Osteocyte (in vitro differentiated cells): Measurements from ENCODE around the gene HYAL2. TPM values are rescaled to one million over a fixed set of nuclear protein-coding genes. Genes with fewer than 3 reads are reported as not detected.

Experiments used
- DNase-seq: peaks from one replicate; pipeline ENCODE4 v3.0.0; 2021; ENCODE audit warnings: mixed read lengths; ENCODE audit not compliant: unreplicated experiment; ENCODE audit errors: extremely low spot score
- H3K27ac Mint-ChIP-seq: one replicate; pipeline ENCODE4 v1.8.0; 2021; ENCODE audit warnings: mild to moderate bottlenecking, mixed read lengths; ENCODE audit not compliant: unreplicated experiment
- H3K27me3 Mint-ChIP-seq: one replicate; pipeline ENCODE4 v1.8.0; 2021; ENCODE audit warnings: mixed read lengths; ENCODE audit not compliant: unreplicated experiment
- H3K36me3 Mint-ChIP-seq: one replicate; pipeline ENCODE4 v1.8.0; 2021; ENCODE audit warnings: mixed read lengths; ENCODE audit not compliant: unreplicated experiment
- H3K4me1 Mint-ChIP-seq: one replicate; pipeline ENCODE4 v1.8.0; 2021; ENCODE audit warnings: mixed read lengths; ENCODE audit not compliant: unreplicated experiment
- H3K4me3 Mint-ChIP-seq: one replicate; pipeline ENCODE4 v1.8.0; 2021; ENCODE audit warnings: mild to moderate bottlenecking, moderate library complexity, mixed read lengths; ENCODE audit not compliant: unreplicated experiment
- H3K9me3 Mint-ChIP-seq: one replicate; pipeline ENCODE4 v1.8.0; 2021; ENCODE audit warnings: mixed read lengths; ENCODE audit not compliant: unreplicated experiment
- CTCF ChIP-seq: fragments of 200-600 bp; sonication (generic); IDR thresholded peaks from 2 replicates; pipeline ENCODE4 v1.5.0; 2021; ENCODE audit warnings: antibody characterized with exemption, mild to moderate bottlenecking, moderate library complexity
- total RNA-seq: library from RNA; stranded (reverse); gene quantifications from 2 replicates; pipeline ENCODE4 v1.2.1, GENCODE V29; 2021

HYAL2 gene
- total RNA-seq, 1 donor from 2014 or later: 37.0 TPM

DNA sequence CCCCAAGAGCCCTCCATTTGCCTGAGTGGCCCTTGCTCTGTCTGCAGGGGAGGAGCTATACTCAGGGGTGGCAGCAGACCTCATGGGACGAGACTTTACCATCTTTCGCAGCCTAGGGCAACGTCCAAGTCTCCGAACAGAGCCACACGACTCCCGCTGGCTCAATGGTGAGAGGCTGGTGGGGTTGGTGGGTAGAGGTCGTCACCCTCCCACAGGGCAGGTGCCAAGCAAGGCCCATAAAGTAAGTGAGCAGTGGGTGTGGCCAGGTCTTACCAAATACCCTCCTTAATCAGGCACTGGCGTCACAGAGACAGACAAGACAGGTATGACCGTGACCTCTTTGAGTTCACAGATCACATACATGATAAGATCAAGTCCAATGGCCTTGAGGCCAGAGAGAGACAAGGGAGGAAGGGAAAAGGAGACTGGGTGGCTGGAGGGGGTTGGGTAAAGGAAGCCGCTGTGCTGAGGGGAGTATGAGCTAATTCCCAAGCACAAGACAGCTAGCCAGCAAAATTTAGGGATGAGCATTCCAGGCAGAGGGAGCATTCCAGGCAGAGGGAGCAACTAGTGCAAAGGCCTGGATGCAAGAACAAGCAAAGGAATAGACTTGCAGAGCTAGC lies 51.1 kb downstream of the HYAL2 start:
- no peaks in the 10 kb centered on the region for H3K36me3 Mint-ChIP-seq
- no peak for TF ChIP-seq CTCF
- no peak overlapping the region for H3K27ac Mint-ChIP-seq
- no peaks in the 10 kb centered on the region for H3K9me3 Mint-ChIP-seq
- DNase-seq: no peak
- peaks cover 16% of the 10 kb centered on the region for H3K27me3 Mint-ChIP-seq
- H3K4me1 Mint-ChIP-seq: peaks cover 54% of the 10 kb centered on the region
- H3K4me3 Mint-ChIP-seq: no peak overlapping the region

- Mint-ChIP-seq H3K36me3 (no peaks in the 10 kb centered on the region), H3K4me1 (peaks cover 59% of the 10 kb centered on the region), H3K27me3 (peaks cover 12% of the 10 kb centered on the region), H3K9me3 (no peaks in the 10 kb centered on the region), H3K27ac (peak overlapping the region; percentile 69), H3K4me3 (no peak overlapping the region)
- no peak for DNase-seq
- no peak for TF ChIP-seq CTCF
These were observed 51.9 kb downstream of the HYAL2 start for GRCh38 chr3:50270422-50271224.

DNA sequence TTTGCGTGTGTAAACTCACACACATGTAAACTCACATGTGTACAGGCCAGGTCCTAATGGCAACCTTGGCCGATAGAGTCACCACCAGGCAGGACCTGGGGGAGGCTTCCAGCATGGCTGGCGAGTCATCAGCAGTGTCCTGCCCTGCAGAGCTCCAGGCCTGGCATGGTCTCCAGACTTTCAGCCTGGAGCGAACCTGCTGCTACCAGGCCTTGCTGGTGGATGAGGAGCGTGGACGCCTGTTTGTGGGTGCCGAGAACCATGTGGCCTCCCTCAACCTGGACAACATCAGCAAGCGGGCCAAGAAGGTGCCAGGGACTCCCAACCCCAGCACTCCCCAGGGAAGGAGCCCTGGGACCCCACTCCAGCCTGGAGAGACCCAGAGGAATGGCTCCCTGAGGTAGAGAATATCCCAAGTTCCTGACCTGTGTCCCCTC lies 52.5 kb downstream of the HYAL2 start:
- no peak for DNase-seq
- Mint-ChIP-seq H3K9me3 (no peaks in the 10 kb centered on the region), H3K4me3 (no peak overlapping the region), H3K27me3 (peaks cover 9% of the 10 kb centered on the region), H3K4me1 (peaks cover 58% of the 10 kb centered on the region), H3K36me3 (no peaks in the 10 kb centered on the region), H3K27ac (peak overlapping the region; percentile 69)
- no peak for TF ChIP-seq CTCF

GRCh38 chr3:50269460-50269859 lies 53.1 kb downstream of the HYAL2 start:
- H3K9me3 Mint-ChIP-seq: no peaks in the 10 kb centered on the region
- H3K27me3 Mint-ChIP-seq: peaks cover 4% of the 10 kb centered on the region
- H3K36me3 Mint-ChIP-seq: no peaks in the 10 kb centered on the region
- H3K4me1 Mint-ChIP-seq: peaks cover 60% of the 10 kb centered on the region
- no peak for TF ChIP-seq CTCF
- no peak overlapping the region for H3K4me3 Mint-ChIP-seq
- no peak for DNase-seq
- H3K27ac Mint-ChIP-seq: peak overlapping the region; percentile 14

- H3K27me3 Mint-ChIP-seq: no peaks in the 10 kb centered on the region
- H3K9me3 Mint-ChIP-seq: no peaks in the 10 kb centered on the region
- H3K36me3 Mint-ChIP-seq: no peaks in the 10 kb centered on the region
- H3K4me3 Mint-ChIP-seq: no peak within 1 kb of the TSS
- no peak for TF ChIP-seq CTCF
- DNase-seq: peak; percentile 88
- peak within 1 kb of the TSS; percentile 69 for H3K27ac Mint-ChIP-seq
- H3K4me1 Mint-ChIP-seq: peaks cover 61% of the 10 kb centered on the region
These were observed 53.7 kb downstream of the HYAL2 start, which contains the start of gene SEMA3B for GRCh38 chr3:50268703-50269451. Gene SEMA3B (plus strand): TSS chr3:50269147. CDS start chr3:50269241, 94 bp downstream.
